H1 (cell line): ENCODE data around the gene GALNT18. TPM values are rescaled to one million over a fixed set of nuclear protein-coding genes. Genes with fewer than 3 reads are reported as not detected.

Experiments
- EP300 ChIP-seq, 2 experiments: IDR thresholded peaks; 1 replicate in 1 of 2; 2 replicates in 1 of 2; pipeline ENCODE4 v1.6.1; 2011 to 2012; ENCODE audit warnings: low read depth in 2 of 2, low read length in 2 of 2, mild to moderate bottlenecking in 2 of 2, borderline replicate concordance in 1 of 2, inconsistent platforms in 1 of 2, moderate library complexity in 1 of 2
- SUZ12 ChIP-seq: fragments of 200-600 bp; sonication (generic); IDR thresholded peaks from 2 replicates; pipeline ENCODE4 v1.6.1; 2012; ENCODE audit warnings: mild to moderate bottlenecking, inconsistent platforms, low read length, moderate library complexity, mixed read lengths
- polyA plus RNA-seq, 7 experiments: library from polyadenylated mRNA; depleted of rRNA in 3 of 7; stranded (reverse) in 5 of 7; unstranded in 2 of 7; fragments of >200 nt in 5 of 7; fragments of 200-250 nt in 2 of 7; gene quantifications; 1 replicate in 5 of 7; 2 replicates in 1 of 7; 4 replicates in 1 of 7; pipeline versions ENCODE4 v1.2.1 to v1.2.3, GENCODE V29; 2011 to 2013; ENCODE audit warnings: missing spikeins in 2 of 7, mixed read lengths in 2 of 7
- total RNA-seq: library from RNA; stranded (reverse); fragmentation: NEBNext Ultra II Directional; extraction: Animal tissue kit (Norgen Biotek cat#: 25700); gene quantifications from 2 replicates; pipeline ENCODE4 v1.2.1, GENCODE V29; 2021
- TF ChIP-seq, protein P1 (sequence below): IDR thresholded peaks from 2 replicates; pipeline ENCODE4 v1.6.1; 2011; ENCODE audit warnings: low read length, improper control_type of control experiment

GALNT18 gene
- total and polyA plus RNA-seq, 2 of the 8 experiments (the other 6 are each of a cell fraction or from before 2014, with no cell fraction given): 6.0 to 9.4 TPM

- TF ChIP-seq EP300 (IDR thresholded peaks at IDR 0.05; ENCODE audit: borderline replicate concordance in 1 of 2, low read depth in 2 of 2, low read length in 2 of 2) (no peak), SUZ12 (no peak)
- TF ChIP-seq, protein P1, sequence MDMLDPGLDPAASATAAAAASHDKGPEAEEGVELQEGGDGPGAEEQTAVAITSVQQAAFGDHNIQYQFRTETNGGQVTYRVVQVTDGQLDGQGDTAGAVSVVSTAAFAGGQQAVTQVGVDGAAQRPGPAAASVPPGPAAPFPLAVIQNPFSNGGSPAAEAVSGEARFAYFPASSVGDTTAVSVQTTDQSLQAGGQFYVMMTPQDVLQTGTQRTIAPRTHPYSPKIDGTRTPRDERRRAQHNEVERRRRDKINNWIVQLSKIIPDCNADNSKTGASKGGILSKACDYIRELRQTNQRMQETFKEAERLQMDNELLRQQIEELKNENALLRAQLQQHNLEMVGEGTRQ: no peak
Observed at GRCh38 chr11:11231763-11232162, 390.0 kb downstream of the GALNT18 start (continued).
